SK-N-MC (cell line): ENCODE measurements around the gene INPP5J.

Source experiments
- DNase-seq: peaks from one replicate; pipeline ENCODE4 v3.0.0-alpha.2; 2011; ENCODE audit warnings: low read depth, low spot score
- H3K27ac ChIP-seq: fragments of 200-600 bp; sonication (generic); 2 replicates; pipeline ENCODE4 v1.5.1; 2016; ENCODE audit warnings: mixed run types
- H3K36me3 ChIP-seq: fragments of 200-600 bp; sonication (generic); 2 replicates; pipeline ENCODE4 v1.6.1; 2017; ENCODE audit warnings: antibody characterized with exemption, low read length, mixed read lengths; ENCODE audit not compliant: insufficient read depth
- H3K4me3 ChIP-seq: fragments of 200-600 bp; sonication (generic); 2 replicates; pipeline ENCODE4 v1.5.1; 2016
- H3K9ac ChIP-seq: fragments of 200-600 bp; sonication (generic); 2 replicates; pipeline ENCODE4 v1.8.0; 2017; ENCODE audit warnings: mixed run types, mixed read lengths; ENCODE audit not compliant: insufficient read length
- H3K9me3 ChIP-seq: fragments of 200-600 bp; sonication (generic); 2 replicates; pipeline ENCODE4 v1.6.1; 2017; ENCODE audit warnings: low read depth, mild to moderate bottlenecking, antibody characterized with exemption, low read length, moderate library complexity, mixed read lengths
- EZH2 ChIP-seq: fragments of 200-600 bp; sonication (generic); IDR thresholded peaks from one replicate; pipeline ENCODE4 v1.6.1; 2017; ENCODE audit warnings: antibody characterized with exemption
- FOXP2 ChIP-seq: optimal IDR thresholded peaks from 2 replicates; pipeline ENCODE3; 2011; ENCODE audit warnings: mild to moderate bottlenecking, moderate library complexity; ENCODE audit not compliant: insufficient read depth; ENCODE audit errors: extremely low read length, control extremely low read depth
- POLR2AphosphoS5 ChIP-seq: IDR thresholded peaks from 2 replicates; pipeline ENCODE4 v1.6.1; 2012; ENCODE audit warnings: mild to moderate bottlenecking, low read depth, low read length, borderline replicate concordance

INPP5J gene

DNA sequence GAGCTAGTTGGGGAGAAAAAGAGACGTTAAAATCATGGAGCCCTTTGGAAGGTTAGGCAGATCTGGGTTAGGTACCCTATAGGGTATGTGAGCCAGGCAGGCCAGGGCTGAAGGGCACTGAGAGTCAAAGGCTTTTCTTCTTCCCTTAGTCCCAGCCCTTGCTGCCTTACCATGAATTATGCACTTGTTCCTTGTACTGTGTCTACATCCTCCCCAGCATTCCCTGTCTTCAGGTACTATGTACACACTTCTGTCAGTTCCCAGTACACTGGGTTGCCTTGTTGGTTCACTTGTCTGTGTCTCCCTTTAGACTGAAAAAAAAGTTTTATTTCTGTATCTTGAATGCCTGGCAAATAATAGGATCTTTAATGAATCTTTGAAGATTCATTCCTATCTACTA is 54.2 kb downstream of the INPP5J start:
- TF ChIP-seq EZH2 (no peak), FOXP2 (no peak), POLR2AphosphoS5 (no peak)
- no peaks in the 10 kb centered on the region for H3K9me3 ChIP-seq
- H3K9ac ChIP-seq = no peak overlapping the region
- no peak for DNase-seq
- H3K27ac ChIP-seq = no peak overlapping the region
- no peak overlapping the region for H3K4me3 ChIP-seq
- H3K36me3 ChIP-seq = peaks cover 11% of the 10 kb centered on the region; the same call in 1 of the 2 replicates

DNA sequence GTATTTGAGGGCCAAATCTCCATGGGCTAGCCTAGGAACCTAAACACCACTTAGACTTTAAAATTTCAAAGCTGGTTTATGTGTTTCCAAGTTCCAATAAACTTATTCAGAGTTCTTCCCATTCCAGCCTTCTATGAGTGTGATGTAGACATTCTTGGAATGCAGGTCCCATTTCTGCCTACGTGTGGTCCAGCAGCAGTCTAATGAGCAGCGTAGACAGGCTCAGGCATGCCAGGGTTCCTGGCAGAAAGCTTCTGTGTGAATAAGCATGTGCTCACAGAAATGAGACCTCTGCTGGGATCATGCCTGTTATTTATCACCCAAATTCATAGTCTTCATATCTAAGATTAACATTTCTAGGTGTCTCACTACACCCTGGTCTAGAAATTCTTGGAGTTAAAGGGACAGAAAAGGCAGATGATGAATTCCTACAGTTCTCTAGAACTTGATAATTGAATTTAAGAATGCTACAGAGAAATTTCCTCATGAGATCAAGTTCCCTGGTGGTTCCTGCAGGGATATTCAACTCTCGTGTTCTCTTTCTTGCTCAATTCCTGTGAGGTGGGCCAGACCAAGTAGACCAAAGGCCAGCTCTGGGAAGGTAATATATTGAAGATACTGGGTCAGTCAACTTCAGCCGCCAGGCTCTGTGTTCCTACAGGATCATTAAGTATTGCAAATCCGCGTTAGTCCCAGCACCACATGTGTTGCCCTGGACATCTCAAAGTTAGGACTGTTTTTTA is 54.8 kb downstream of the INPP5J start:
- Histone ChIP-seq H3K27ac (no peak overlapping the region), H3K36me3 (peaks cover 11% of the 10 kb centered on the region; the same call in 1 of the 2 replicates), H3K4me3 (no peak overlapping the region), H3K9ac (no peak overlapping the region), H3K9me3 (no peaks in the 10 kb centered on the region)
- TF ChIP-seq FOXP2 = no peak
- TF ChIP-seq POLR2AphosphoS5 = no peak
- no peak for TF ChIP-seq EZH2
- DNase-seq = no peak

DNA sequence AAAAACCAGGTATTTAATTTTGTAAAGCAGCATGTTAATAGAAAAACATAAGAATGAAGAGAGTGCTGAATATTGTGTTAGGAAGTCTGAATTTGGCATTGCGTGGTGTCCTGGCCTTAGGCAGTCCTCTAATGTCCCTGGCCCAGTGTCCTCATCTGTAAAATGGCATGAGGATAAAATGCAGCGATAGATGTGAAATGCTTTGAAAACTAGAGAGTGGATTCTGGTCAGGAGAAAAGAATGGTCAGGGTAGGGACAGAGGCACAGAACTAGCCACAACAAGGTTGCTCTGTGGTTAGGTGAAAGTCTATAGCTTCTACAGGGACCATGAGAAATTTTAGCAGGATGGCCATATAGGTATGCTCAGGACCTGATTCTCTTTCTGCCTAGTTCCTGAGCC is 56.1 kb downstream of the INPP5J start:
- TF ChIP-seq FOXP2 (no peak), EZH2 (no peak), POLR2AphosphoS5 (no peak)
- H3K36me3 ChIP-seq = peaks cover 4% of the 10 kb centered on the region; the same call in 1 of the 2 replicates
- DNase-seq = no peak
- H3K4me3 ChIP-seq = no peak overlapping the region
- H3K9me3 ChIP-seq = no peaks in the 10 kb centered on the region
- H3K9ac ChIP-seq = no peak overlapping the region
- H3K27ac ChIP-seq = no peak overlapping the region

DNA sequence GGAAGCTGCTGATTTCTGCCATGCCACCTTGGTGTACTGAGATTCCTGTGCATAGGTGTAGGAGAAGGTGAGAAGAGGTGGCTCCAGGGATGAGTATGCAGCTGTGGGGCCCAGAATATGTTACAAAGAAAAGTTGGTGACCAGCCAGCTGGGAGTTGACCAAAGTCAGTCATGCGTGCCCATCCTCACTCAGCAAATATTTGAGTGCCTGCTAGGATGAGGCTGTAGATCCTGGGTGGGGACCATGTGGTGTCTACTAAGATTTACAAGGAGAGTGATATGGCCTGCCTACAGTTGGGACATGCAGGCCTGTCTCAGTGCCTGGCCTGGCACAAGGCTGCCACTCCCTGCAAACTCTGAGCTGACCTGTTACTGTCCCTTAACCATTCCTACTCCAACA is 56.6 kb downstream of the INPP5J start:
- no peaks in the 10 kb centered on the region for H3K9me3 ChIP-seq
- H3K27ac ChIP-seq = no peak overlapping the region
- H3K36me3 ChIP-seq = peaks cover 4% of the 10 kb centered on the region; the same call in 1 of the 2 replicates
- H3K4me3 ChIP-seq = no peak overlapping the region
- TF ChIP-seq EZH2 (no peak), POLR2AphosphoS5 (no peak), FOXP2 (no peak)
- DNase-seq = no peak
- H3K9ac ChIP-seq = no peak overlapping the region

DNA sequence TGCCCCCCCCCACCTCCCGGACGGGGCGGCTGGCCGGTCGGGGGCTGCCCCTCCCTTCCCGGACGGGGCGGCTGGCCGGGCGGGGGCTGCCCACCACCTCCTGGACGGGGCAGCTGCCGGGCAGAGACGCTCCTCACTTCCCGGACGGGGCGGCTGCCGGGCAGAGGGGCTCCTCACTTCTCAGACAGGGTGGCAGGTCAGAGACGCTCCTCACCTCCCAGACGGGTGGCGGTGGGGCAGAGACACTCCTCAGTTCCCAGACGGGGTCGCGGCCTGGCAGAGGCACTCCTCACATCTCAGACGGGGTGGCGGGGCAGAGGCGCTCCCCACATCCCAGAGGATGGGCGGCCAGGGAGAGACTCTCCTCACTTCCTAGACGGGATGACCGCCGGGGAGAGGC is 61.2 kb downstream of the INPP5J start:
- no peak overlapping the region for H3K4me3 ChIP-seq
- no peak overlapping the region for H3K9ac ChIP-seq
- no peak for DNase-seq
- no peaks in the 10 kb centered on the region; the same call in 1 of the 2 replicates for H3K36me3 ChIP-seq
- no peaks in the 10 kb centered on the region for H3K9me3 ChIP-seq
- H3K27ac ChIP-seq = no peak overlapping the region
- no peak for TF ChIP-seq POLR2AphosphoS5
- no peak for TF ChIP-seq FOXP2
- TF ChIP-seq EZH2 = no peak
